MCF 10A (cell line): ENCODE measurements around the gene SH3D19. TPM values are rescaled to one million over a fixed set of nuclear protein-coding genes. Genes with fewer than 3 reads are reported as not detected.

Source experiments
- BruUV-seq: library from RNA; stranded (reverse); fragments of 400-500 nt; replicated peaks from 2 replicates; lab custom pipeline; 2021; lab: Mats Ljungman, UMichigan
- CTCF ChIA-PET: fragments of 300-600 bp; sonication (Branson Sonifier 250); formaldehyde crosslinking; extraction: SDS; loops from one replicate; lab custom pipeline; 2021; ENCODE audit warnings: antibody characterized with exemption, inconsistent platforms; lab: Yijun Ruan, JAX
- POLR2A ChIA-PET: fragments of 300-600, 350-650 bp; sonication (Branson Sonifier 250); formaldehyde crosslinking; extraction: SDS; loops from one replicate; lab custom pipeline; 2020; ENCODE audit warnings: antibody characterized with exemption, inconsistent platforms; lab: Yijun Ruan, JAX
- DNase-seq: peaks from one replicate; pipeline ENCODE4 v3.0.0-alpha.2; 2018; ENCODE audit not compliant: unreplicated experiment
- H3K27ac Mint-ChIP-seq: one replicate; pipeline ENCODE4 v1.8.0; 2022; ENCODE audit warnings: mild to moderate bottlenecking, low read depth, mixed read lengths; ENCODE audit not compliant: unreplicated experiment
- H3K27me3 Mint-ChIP-seq: one replicate; pipeline ENCODE4 v1.8.0; 2022; ENCODE audit warnings: mixed read lengths; ENCODE audit not compliant: insufficient read depth, unreplicated experiment
- H3K36me3 Mint-ChIP-seq: one replicate; pipeline ENCODE4 v1.8.0; 2022; ENCODE audit warnings: mild to moderate bottlenecking, moderate library complexity, mixed read lengths; ENCODE audit not compliant: insufficient read depth, unreplicated experiment
- H3K4me1 Mint-ChIP-seq: one replicate; pipeline ENCODE4 v1.8.0; 2022; ENCODE audit warnings: mixed read lengths; ENCODE audit not compliant: insufficient read depth, unreplicated experiment
- H3K4me3 Mint-ChIP-seq: one replicate; pipeline ENCODE4 v1.8.0; 2022; ENCODE audit warnings: mild to moderate bottlenecking, moderate library complexity, mixed read lengths; ENCODE audit not compliant: unreplicated experiment
- H3K9me3 Mint-ChIP-seq: one replicate; pipeline ENCODE4 v1.8.0; 2022; ENCODE audit warnings: mixed read lengths; ENCODE audit not compliant: unreplicated experiment
- CTCF ChIP-seq: fragments of 200-600 bp; IDR thresholded peaks from one replicate; pipeline ENCODE4 v1.8.0; 2022; ENCODE audit warnings: antibody characterized with exemption, mild to moderate bottlenecking; ENCODE audit not compliant: unreplicated experiment
- intact Hi-C: fragments of 100-400 bp; cut with micrococcal nuclease; formaldehyde crosslinking; loops from 2 replicates; pipeline ENCODE4 v1.14.1; 2022
- total RNA-seq: library from RNA; stranded (reverse); gene quantifications from 2 replicates; pipeline ENCODE4 v1.2.3, GENCODE V29; 2022

Gene SH3D19
- total RNA-seq, 1 experiment from 2014 or later, result 51.3 TPM

- peaks cover 18% of the 10 kb centered on the region for H3K4me1 Mint-ChIP-seq
- peaks cover 7% of the 10 kb centered on the region for H3K36me3 Mint-ChIP-seq
- BruUV-seq, result TSS peak; percentile 88
- H3K9me3 Mint-ChIP-seq, result peaks cover 3% of the 10 kb centered on the region
- POLR2A ChIA-PET, result interaction anchor here (0.7 to 2.1 kb wide), 15 partner anchors 9 to 1308 kb away, joined by 3 to 19 read pairs (median 4); partner anchors contain the start of genes FBXW7, FHIP1A, PRSS48 and SH3D19
- DNase-seq, result peak; percentile 73
- H3K4me3 Mint-ChIP-seq, result peak overlapping the region; percentile 74
- intact Hi-C loops, result no loop called here
- H3K27ac Mint-ChIP-seq, result peak overlapping the region; percentile 97
- TF ChIP-seq CTCF, result no peak
- H3K27me3 Mint-ChIP-seq, result no peaks in the 10 kb centered on the region
- CTCF ChIA-PET, result interaction anchor here (0.6 to 1.1 kb wide), 3 partner anchors 12 to 111 kb away, joined by 3 to 6 read pairs (median 3); partner anchors contain the start of gene PRSS48
These were observed 97.0 kb downstream of the SH3D19 start for GRCh38 chr4:151228189-151229119.

GRCh38 chr4:151227731-151228130 lies 97.7 kb downstream of the SH3D19 start:
- H3K36me3 Mint-ChIP-seq, result peaks cover 10% of the 10 kb centered on the region
- peak; percentile 69 for DNase-seq
- H3K27ac Mint-ChIP-seq, result peak overlapping the region; percentile 97
- H3K9me3 Mint-ChIP-seq, result peaks cover 5% of the 10 kb centered on the region
- BruUV-seq, result no TSS peak
- ChIA-PET CTCF (interaction anchor here (0.7 to 0.8 kb wide), 4 partner anchors 45 to 112 kb away, joined by 3 to 4 read pairs (median 3); no protein-coding TSS in a partner anchor), POLR2A (interaction anchor here (0.5 to 2.1 kb wide), 16 partner anchors 9 to 1309 kb away, joined by 3 to 19 read pairs (median 4); partner anchors contain the start of genes FBXW7, FHIP1A, PRSS48 and SH3D19)
- H3K4me3 Mint-ChIP-seq, result peak overlapping the region; percentile 74
- peaks cover 21% of the 10 kb centered on the region for H3K4me1 Mint-ChIP-seq
- no peaks in the 10 kb centered on the region for H3K27me3 Mint-ChIP-seq
- intact Hi-C loops, result no loop called here
- no peak for TF ChIP-seq CTCF

- peaks cover 5% of the 10 kb centered on the region for H3K9me3 Mint-ChIP-seq
- H3K4me3 Mint-ChIP-seq, result peak overlapping the region; percentile 74
- intact Hi-C loops, result no loop called here
- POLR2A ChIA-PET, result interaction anchor here (0.5 to 2.1 kb wide), 11 partner anchors 10 to 1309 kb away, joined by 3 to 19 read pairs (median 5); partner anchors contain the start of genes FBXW7 and SH3D19
- no peak for TF ChIP-seq CTCF
- BruUV-seq, result TSS peak; percentile 27
- CTCF ChIA-PET, result interaction anchor here (0.7 to 0.8 kb wide), 4 partner anchors 44 to 113 kb away, joined by 3 to 4 read pairs (median 3); no protein-coding TSS in a partner anchor
- H3K27ac Mint-ChIP-seq, result peak overlapping the region; percentile 97
- peaks cover 13% of the 10 kb centered on the region for H3K36me3 Mint-ChIP-seq
- no peaks in the 10 kb centered on the region for H3K27me3 Mint-ChIP-seq
- H3K4me1 Mint-ChIP-seq, result peaks cover 21% of the 10 kb centered on the region
- no peak for DNase-seq
These were observed 98.2 kb downstream of the SH3D19 start for GRCh38 chr4:151227172-151227571.
